K562 (cell line): Measurements from ENCODE around the gene SERP1. TPM values are rescaled to one million over a fixed set of nuclear protein-coding genes. Genes with fewer than 3 reads are reported as not detected.

Experiments used
- AFF4 ChIP-seq: sonication (generic); formaldehyde crosslinking; IDR thresholded peaks from 2 replicates; pipeline ENCODE4 v1.8.0; 2023; ENCODE audit warnings: mild to moderate bottlenecking, missing genetic modification reagents
- ETV1 ChIP-seq: fragments of 450-650 bp; conservative IDR thresholded peaks from 2 replicates; pipeline ENCODE4 v1.6.1; 2016; ENCODE audit warnings: missing genetic modification characterization, control low read depth, low read depth, missing compliant biosample characterization
- HEY1 ChIP-seq: fragments of 250-450 bp; sonication (Bioruptor Pico); IDR thresholded peaks from 2 replicates; pipeline ENCODE4 v1.5.0; 2020; ENCODE audit warnings: mild to moderate bottlenecking, moderate library complexity, borderline replicate concordance
- NFE2L1 ChIP-seq: fragments of 450-650 bp; IDR thresholded peaks from 2 replicates; pipeline ENCODE4 v1.6.1; 2016; ENCODE audit warnings: missing genetic modification characterization, low read depth, mild to moderate bottlenecking, missing compliant biosample characterization, moderate library complexity, borderline replicate concordance
- POU5F1 ChIP-seq: fragments of 150-350 bp; IDR thresholded peaks from 2 replicates; pipeline ENCODE4 v1.6.1; 2014; ENCODE audit warnings: borderline replicate concordance, low read length, low read depth, mild to moderate bottlenecking; ENCODE audit not compliant: partially characterized antibody
- SMC3 ChIP-seq: conservative IDR thresholded peaks from 2 replicates; pipeline ENCODE4 v1.6.1; 2011; ENCODE audit warnings: low read depth, low read length, improper control_type of control experiment; ENCODE audit not compliant: insufficient read depth
- SRSF1 ChIP-seq: fragments of 200-400 bp; formaldehyde crosslinking; IDR thresholded peaks from 2 replicates; pipeline ENCODE4 v1.6.1; 2017; ENCODE audit warnings: mild to moderate bottlenecking, low read depth, low read length, moderate library complexity
- ZFP36 ChIP-seq: fragments of 150-350 bp; IDR thresholded peaks from 2 replicates; pipeline ENCODE4 v1.6.1; 2018; ENCODE audit warnings: low read length, low read depth; ENCODE audit not compliant: partially characterized antibody
- ZFP91 ChIP-seq: sonication (generic); formaldehyde crosslinking; IDR thresholded peaks from 2 replicates; pipeline ENCODE4 v1.8.0; 2022; ENCODE audit warnings: mild to moderate bottlenecking, missing genetic modification reagents
- ZNF23 ChIP-seq: fragments of 250-450 bp; sonication (Bioruptor Pico); IDR thresholded peaks from 2 replicates; pipeline ENCODE4 v1.4.0; 2020; ENCODE audit warnings: mild to moderate bottlenecking
- ZNF76 ChIP-seq: fragments of 250-450 bp; sonication (Bioruptor Pico); IDR thresholded peaks from 2 replicates; pipeline ENCODE4 v1.4.0; 2020; ENCODE audit warnings: mild to moderate bottlenecking, moderate library complexity, borderline replicate concordance
- ZSCAN32 ChIP-seq: fragments of 450-650 bp; formaldehyde crosslinking; IDR thresholded peaks from 2 replicates; pipeline ENCODE4 v1.4.0; 2020; ENCODE audit warnings: mild to moderate bottlenecking, moderate library complexity
- polyA plus RNA-seq, 8 experiments: library from polyadenylated mRNA; depleted of rRNA in 4 of 8; stranded (reverse) in 5 of 8; unstranded in 3 of 8; fragments of >200 nt; fragmentation: Nextera tagmentation in 2 of 8; fragmentation: Illumina TruSeq in 1 of 8; extraction: Ambion mirVana in 2 of 8; extraction: Trizol in 1 of 8; gene quantifications; 2 replicates each; pipeline versions ENCODE4 v1.2.1 to v1.2.3, GENCODE V29; 2011 to 2014; ENCODE audit warnings: inconsistent platforms in 1 of 8, missing spikeins in 1 of 8
- total RNA-seq, 7 experiments: library from RNA; depleted of rRNA in 6 of 7; stranded (reverse); fragments of >200 nt in 6 of 7; fragmentation: Illumina TruSeq in 2 of 7; extraction: Trizol in 2 of 7; gene quantifications; 2 replicates each; pipeline versions ENCODE4 v1.2.1 to v1.2.3, GENCODE V29; 2011 to 2021; ENCODE audit warnings: low replicate concordance in 1 of 7

The SERP1 gene
- total and polyA plus RNA-seq, 9 of the 15 experiments (the other 6 are each of a cell fraction or from before 2014, with no cell fraction given), result 38.6 to 443 (median 121) TPM

- TF ChIP-seq ZFP36 (no peak), ETV1 (tag) (peak; percentile 85), ZFP91 (CRISPR knock-in tag) (no peak), POU5F1 (peak; percentile 41), AFF4 (CRISPR knock-in tag) (peak; percentile 95; the same call in 1 of the 2 replicates), SRSF1 (no peak), HEY1 (CRISPR knock-in tag) (no peak), NFE2L1 (tag) (no peak), ZNF23 (CRISPR knock-in tag) (no peak), SMC3 (no peak), ZNF76 (CRISPR knock-in tag) (no peak), ZSCAN32 (CRISPR knock-in tag) (no peak)
These were observed at the start of gene SERP1, which contains the start of gene EIF2A (continued) for GRCh38 chr3:150546226-150547044.
